Measurements from ENCODE around the gene RHBG. TPM values are rescaled to one million over a fixed set of nuclear protein-coding genes. Genes with fewer than 3 reads are reported as not detected.

Gene RHBG
- total and polyA plus RNA-seq, 9 donors: 0.13 to 1.2 (median 0.49) TPM; not detected in 6

GRCh38 chr1:156376146-156376545 lies 7.1 kb downstream of the RHBG start:
- Histone ChIP-seq H3K4me3 (ENCODE audit: low read length) (no peak overlapping the region), H3K27ac (ENCODE audit: low read length) (no peak overlapping the region), H3K27me3 (ENCODE audit: control insufficient read depth, insufficient read depth, low read length) (peaks cover 20% of the 10 kb centered on the region), H3K9me3 (replicated peaks; ENCODE audit: control insufficient read depth, low read depth, low read length) (no peaks in the 10 kb centered on the region), H3K4me1 (ENCODE audit: control insufficient read depth, insufficient read depth, low read length) (no peaks in the 10 kb centered on the region), H3K36me3 (ENCODE audit: control insufficient read depth, insufficient read depth, low read length) (no peaks in the 10 kb centered on the region)
- WGBS (ENCODE audit: insufficient coverage): 78% methylated on average over 2 of the region's 2 CpGs
- DNase-seq: no peak

DNA sequence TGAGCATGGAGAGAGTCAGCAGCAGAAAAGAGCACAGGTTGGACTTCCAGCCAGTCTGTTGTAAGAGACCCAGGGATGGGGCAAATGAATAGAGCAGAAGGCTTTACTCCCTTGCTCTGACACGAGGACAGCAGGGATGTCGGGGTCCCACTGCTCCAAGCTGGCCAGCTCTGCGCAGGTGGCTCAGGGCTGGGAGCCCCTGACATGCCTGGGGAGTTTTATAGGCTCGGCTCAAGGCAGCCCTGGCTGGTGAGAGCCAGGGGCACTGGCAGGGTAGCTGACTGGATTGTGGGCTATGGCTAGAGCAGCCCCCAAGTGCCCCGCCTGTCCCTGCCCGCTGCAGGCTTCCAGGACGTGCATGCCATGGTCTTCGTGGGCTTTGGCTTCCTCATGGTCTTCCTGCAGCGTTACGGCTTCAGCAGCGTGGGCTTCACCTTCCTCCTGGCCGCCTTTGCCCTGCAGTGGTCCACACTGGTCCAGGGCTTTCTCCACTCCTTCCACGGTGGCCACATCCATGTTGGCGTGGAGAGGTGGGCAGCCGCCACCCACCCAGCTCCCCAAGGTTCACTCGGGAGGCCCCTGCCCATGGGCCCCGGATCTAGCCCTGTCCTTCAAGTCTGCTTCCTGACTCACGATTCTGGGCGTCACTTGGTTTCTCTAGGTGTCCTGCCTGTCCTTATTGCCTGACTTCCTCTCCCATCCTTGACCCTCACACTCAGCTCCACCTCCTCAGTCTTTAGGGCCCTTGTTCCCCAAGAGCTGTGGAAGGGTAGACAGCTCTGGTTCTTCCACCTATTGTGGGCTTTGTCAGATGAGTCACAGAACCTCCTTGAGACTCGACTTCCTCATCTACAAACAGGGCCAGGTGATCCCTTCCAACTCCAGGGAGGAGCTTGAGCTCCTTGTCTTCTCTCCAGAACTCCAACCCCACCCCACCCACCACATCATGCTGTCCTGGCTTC lies 8.2 kb downstream of the RHBG start:
- H3K4me3 ChIP-seq (ENCODE audit: low read length): no peak overlapping the region
- H3K27me3 ChIP-seq (ENCODE audit: control insufficient read depth, insufficient read depth, low read length): peaks cover 13% of the 10 kb centered on the region
- H3K4me1 ChIP-seq (ENCODE audit: control insufficient read depth, insufficient read depth, low read length): no peaks in the 10 kb centered on the region
- 68% methylated on average over 20 of the region's 20 CpGs for WGBS (ENCODE audit: insufficient coverage)
- no peaks in the 10 kb centered on the region for H3K9me3 ChIP-seq (replicated peaks; ENCODE audit: control insufficient read depth, low read depth, low read length)
- no peak overlapping the region for H3K27ac ChIP-seq (ENCODE audit: low read length)
- no peak for DNase-seq
- no peaks in the 10 kb centered on the region for H3K36me3 ChIP-seq (ENCODE audit: control insufficient read depth, insufficient read depth, low read length)

- H3K9me3 ChIP-seq (replicated peaks; ENCODE audit: control insufficient read depth, low read depth, low read length): no peaks in the 10 kb centered on the region
- DNase-seq: no peak
- H3K36me3 ChIP-seq (ENCODE audit: control insufficient read depth, insufficient read depth, low read length): no peaks in the 10 kb centered on the region
- H3K27ac ChIP-seq (ENCODE audit: low read length): no peak overlapping the region
- peaks cover 7% of the 10 kb centered on the region for H3K27me3 ChIP-seq (ENCODE audit: control insufficient read depth, insufficient read depth, low read length)
- no peaks in the 10 kb centered on the region for H3K4me1 ChIP-seq (ENCODE audit: control insufficient read depth, insufficient read depth, low read length)
- WGBS (ENCODE audit: insufficient coverage): 62% methylated on average over 2 of the region's 6 CpGs
- H3K4me3 ChIP-seq (ENCODE audit: low read length): no peak overlapping the region
Measured at GRCh38 chr1:156378557-156378956, 9.5 kb downstream of the RHBG start.

- no peak for DNase-seq
- H3K9me3 ChIP-seq (replicated peaks; ENCODE audit: control insufficient read depth, low read depth, low read length): no peaks in the 10 kb centered on the region
- no peak overlapping the region for H3K27ac ChIP-seq (ENCODE audit: low read length)
- peaks cover 3% of the 10 kb centered on the region for H3K27me3 ChIP-seq (ENCODE audit: control insufficient read depth, insufficient read depth, low read length)
- WGBS (ENCODE audit: insufficient coverage): 10% methylated on average over 2 of the region's 3 CpGs
- no peak overlapping the region for H3K4me3 ChIP-seq (ENCODE audit: low read length)
- no peaks in the 10 kb centered on the region for H3K36me3 ChIP-seq (ENCODE audit: control insufficient read depth, insufficient read depth, low read length)
- H3K4me1 ChIP-seq (ENCODE audit: control insufficient read depth, insufficient read depth, low read length): no peaks in the 10 kb centered on the region
Measured at GRCh38 chr1:156379420-156380165, 10.6 kb downstream of the RHBG start.

- 50% methylated on average over 2 of the region's 7 CpGs for WGBS (ENCODE audit: insufficient coverage)
- no peak overlapping the region for H3K27ac ChIP-seq (ENCODE audit: low read length)
- no peak overlapping the region for H3K4me3 ChIP-seq (ENCODE audit: low read length)
- H3K9me3 ChIP-seq (replicated peaks; ENCODE audit: control insufficient read depth, low read depth, low read length): no peaks in the 10 kb centered on the region
- no peak for DNase-seq
- no peaks in the 10 kb centered on the region for H3K36me3 ChIP-seq (ENCODE audit: control insufficient read depth, insufficient read depth, low read length)
- peaks cover 26% of the 10 kb centered on the region for H3K27me3 ChIP-seq (ENCODE audit: control insufficient read depth, insufficient read depth, low read length)
- H3K4me1 ChIP-seq (ENCODE audit: control insufficient read depth, insufficient read depth, low read length): no peaks in the 10 kb centered on the region
Measured at GRCh38 chr1:156382561-156382960, 13.6 kb downstream of the RHBG start.

GRCh38 chr1:156383023-156383422 lies 14.0 kb downstream of the RHBG start:
- Histone ChIP-seq H3K27me3 (ENCODE audit: control insufficient read depth, insufficient read depth, low read length) (peaks cover 31% of the 10 kb centered on the region), H3K4me3 (ENCODE audit: low read length) (no peak overlapping the region), H3K4me1 (ENCODE audit: control insufficient read depth, insufficient read depth, low read length) (peaks cover 4% of the 10 kb centered on the region), H3K27ac (ENCODE audit: low read length) (no peak overlapping the region), H3K9me3 (replicated peaks; ENCODE audit: control insufficient read depth, low read depth, low read length) (no peaks in the 10 kb centered on the region), H3K36me3 (ENCODE audit: control insufficient read depth, insufficient read depth, low read length) (no peaks in the 10 kb centered on the region)
- DNase-seq: peak; percentile 60
- 18% methylated on average over 5 of the region's 9 CpGs for WGBS (ENCODE audit: insufficient coverage)

GRCh38 chr1:156384007-156384406 lies 15.0 kb downstream of the RHBG start:
- no peaks in the 10 kb centered on the region for H3K36me3 ChIP-seq (ENCODE audit: control insufficient read depth, insufficient read depth, low read length)
- H3K4me1 ChIP-seq (ENCODE audit: control insufficient read depth, insufficient read depth, low read length): peaks cover 10% of the 10 kb centered on the region
- DNase-seq: no peak
- peaks cover 40% of the 10 kb centered on the region for H3K27me3 ChIP-seq (ENCODE audit: control insufficient read depth, insufficient read depth, low read length)
- no peak overlapping the region for H3K4me3 ChIP-seq (ENCODE audit: low read length)
- H3K27ac ChIP-seq (ENCODE audit: low read length): no peak overlapping the region
- no peaks in the 10 kb centered on the region for H3K9me3 ChIP-seq (replicated peaks; ENCODE audit: control insufficient read depth, low read depth, low read length)
- 52% methylated on average over 3 of the region's 3 CpGs for WGBS (ENCODE audit: insufficient coverage)

DNA sequence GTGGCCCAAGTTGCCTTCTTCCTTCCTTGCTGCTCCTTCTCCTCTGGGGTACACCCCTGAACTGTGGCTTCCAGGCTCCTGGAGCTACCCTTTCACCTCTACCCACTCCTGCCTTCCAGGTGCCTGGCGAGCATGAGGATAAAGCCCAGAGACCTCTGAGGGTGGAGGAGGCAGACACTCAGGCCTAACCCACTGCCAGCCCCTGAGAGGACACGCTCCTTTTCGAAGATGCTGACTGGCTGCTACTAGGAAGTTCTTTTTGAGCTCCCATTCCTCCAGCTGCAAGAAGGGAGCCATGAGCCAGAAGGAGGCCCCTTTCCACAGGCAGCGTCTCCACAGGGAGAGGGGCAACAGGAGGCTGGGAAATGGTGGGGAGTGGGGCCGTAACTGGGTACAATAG lies 15.6 kb downstream of the RHBG start:
- no peak overlapping the region for H3K4me3 ChIP-seq (ENCODE audit: low read length)
- WGBS (ENCODE audit: insufficient coverage): 60% methylated on average over 3 of the region's 5 CpGs
- no peaks in the 10 kb centered on the region for H3K36me3 ChIP-seq (ENCODE audit: control insufficient read depth, insufficient read depth, low read length)
- no peaks in the 10 kb centered on the region for H3K9me3 ChIP-seq (replicated peaks; ENCODE audit: control insufficient read depth, low read depth, low read length)
- DNase-seq: no peak
- no peak overlapping the region for H3K27ac ChIP-seq (ENCODE audit: low read length)
- peaks cover 10% of the 10 kb centered on the region for H3K4me1 ChIP-seq (ENCODE audit: control insufficient read depth, insufficient read depth, low read length)
- peaks cover 47% of the 10 kb centered on the region for H3K27me3 ChIP-seq (ENCODE audit: control insufficient read depth, insufficient read depth, low read length)

GRCh38 chr1:156385534-156386031 lies 16.6 kb downstream of the RHBG start:
- H3K4me1 ChIP-seq (ENCODE audit: control insufficient read depth, insufficient read depth, low read length): peaks cover 10% of the 10 kb centered on the region
- peaks cover 56% of the 10 kb centered on the region for H3K27me3 ChIP-seq (ENCODE audit: control insufficient read depth, insufficient read depth, low read length)
- no peaks in the 10 kb centered on the region for H3K36me3 ChIP-seq (ENCODE audit: control insufficient read depth, insufficient read depth, low read length)
- no peak overlapping the region for H3K27ac ChIP-seq (ENCODE audit: low read length)
- H3K4me3 ChIP-seq (ENCODE audit: low read length): no peak overlapping the region
- DNase-seq: peak; percentile 67
- H3K9me3 ChIP-seq (replicated peaks; ENCODE audit: control insufficient read depth, low read depth, low read length): no peaks in the 10 kb centered on the region
- WGBS (ENCODE audit: insufficient coverage): 4% methylated on average over 7 of the region's 9 CpGs
